GM23338 (cell line): ENCODE data around the gene CNTNAP2.

ENCODE experiments used
- CREB1 ChIP-seq: fragments of 250-450 bp; sonication (Bioruptor Pico); IDR thresholded peaks from 2 replicates; pipeline ENCODE4 v1.5.0; 2020; ENCODE audit warnings: low read depth, mild to moderate bottlenecking, moderate library complexity
- EZH2 ChIP-seq: fragments of 200-600 bp; sonication (generic); IDR thresholded peaks from one replicate; pipeline ENCODE4 v1.8.0; 2017; ENCODE audit warnings: antibody characterized with exemption, mild to moderate bottlenecking, low read depth; ENCODE audit not compliant: unreplicated experiment
- EZH2phosphoT487 ChIP-seq: fragments of 200-600 bp; sonication (generic); IDR thresholded peaks from one replicate; pipeline ENCODE4 v1.8.1; 2018; ENCODE audit warnings: antibody characterized with exemption; ENCODE audit not compliant: unreplicated experiment
- JUNB ChIP-seq: IDR thresholded peaks from one replicate; pipeline ENCODE4 v1.6.1; 2016; ENCODE audit warnings: antibody characterized with exemption; ENCODE audit not compliant: unreplicated experiment
- NANOG ChIP-seq: IDR thresholded peaks from 2 replicates; pipeline ENCODE4 v1.6.1; 2016; ENCODE audit warnings: antibody characterized with exemption, borderline replicate concordance
- POLR2AphosphoS5 ChIP-seq: IDR thresholded peaks from 2 replicates; pipeline ENCODE4 v1.6.1; 2016; ENCODE audit warnings: antibody characterized with exemption, low read depth
- STAT1 ChIP-seq: IDR thresholded peaks from one replicate; pipeline ENCODE4 v1.6.1; 2016; ENCODE audit warnings: antibody characterized with exemption; ENCODE audit not compliant: unreplicated experiment
- ZNF331 ChIP-seq: fragments of 250-450 bp; sonication (Bioruptor Pico); IDR thresholded peaks from 2 replicates; pipeline ENCODE4 v1.5.0; 2020; ENCODE audit warnings: low read depth, mild to moderate bottlenecking, moderate library complexity
- TF ChIP-seq, protein P1 (sequence below), 2 experiments: fragments of 200-600 bp in 1 of 2; sonication (generic) in 1 of 2; conservative IDR thresholded peaks; 2 replicates each; pipeline versions ENCODE4 v1.5.1 to v1.6.1; 2016 to 2017; ENCODE audit warnings: antibody characterized with exemption in 2 of 2, low read depth in 2 of 2, mild to moderate bottlenecking in 2 of 2, moderate library complexity in 1 of 2
- TF ChIP-seq, protein P2 (sequence below): IDR thresholded peaks from one replicate; pipeline ENCODE4 v1.6.1; 2018; ENCODE audit warnings: antibody characterized with exemption; ENCODE audit not compliant: unreplicated experiment
- TF ChIP-seq, protein P3 (sequence below): IDR thresholded peaks from 2 replicates; pipeline ENCODE4 v1.6.1; 2016; ENCODE audit warnings: antibody characterized with exemption

- TF ChIP-seq, protein P1, sequence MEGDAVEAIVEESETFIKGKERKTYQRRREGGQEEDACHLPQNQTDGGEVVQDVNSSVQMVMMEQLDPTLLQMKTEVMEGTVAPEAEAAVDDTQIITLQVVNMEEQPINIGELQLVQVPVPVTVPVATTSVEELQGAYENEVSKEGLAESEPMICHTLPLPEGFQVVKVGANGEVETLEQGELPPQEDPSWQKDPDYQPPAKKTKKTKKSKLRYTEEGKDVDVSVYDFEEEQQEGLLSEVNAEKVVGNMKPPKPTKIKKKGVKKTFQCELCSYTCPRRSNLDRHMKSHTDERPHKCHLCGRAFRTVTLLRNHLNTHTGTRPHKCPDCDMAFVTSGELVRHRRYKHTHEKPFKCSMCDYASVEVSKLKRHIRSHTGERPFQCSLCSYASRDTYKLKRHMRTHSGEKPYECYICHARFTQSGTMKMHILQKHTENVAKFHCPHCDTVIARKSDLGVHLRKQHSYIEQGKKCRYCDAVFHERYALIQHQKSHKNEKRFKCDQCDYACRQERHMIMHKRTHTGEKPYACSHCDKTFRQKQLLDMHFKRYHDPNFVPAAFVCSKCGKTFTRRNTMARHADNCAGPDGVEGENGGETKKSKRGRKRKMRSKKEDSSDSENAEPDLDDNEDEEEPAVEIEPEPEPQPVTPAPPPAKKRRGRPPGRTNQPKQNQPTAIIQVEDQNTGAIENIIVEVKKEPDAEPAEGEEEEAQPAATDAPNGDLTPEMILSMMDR (conservative IDR thresholded peaks at IDR 0.05; ENCODE audit: low read depth in 2 of 2): no peak
- TF ChIP-seq POLR2AphosphoS5: no peak
- no peak for TF ChIP-seq STAT1
- no peak for TF ChIP-seq EZH2phosphoT487
- no peak for TF ChIP-seq CREB1 (CRISPR knock-in tag)
- TF ChIP-seq, protein P2, sequence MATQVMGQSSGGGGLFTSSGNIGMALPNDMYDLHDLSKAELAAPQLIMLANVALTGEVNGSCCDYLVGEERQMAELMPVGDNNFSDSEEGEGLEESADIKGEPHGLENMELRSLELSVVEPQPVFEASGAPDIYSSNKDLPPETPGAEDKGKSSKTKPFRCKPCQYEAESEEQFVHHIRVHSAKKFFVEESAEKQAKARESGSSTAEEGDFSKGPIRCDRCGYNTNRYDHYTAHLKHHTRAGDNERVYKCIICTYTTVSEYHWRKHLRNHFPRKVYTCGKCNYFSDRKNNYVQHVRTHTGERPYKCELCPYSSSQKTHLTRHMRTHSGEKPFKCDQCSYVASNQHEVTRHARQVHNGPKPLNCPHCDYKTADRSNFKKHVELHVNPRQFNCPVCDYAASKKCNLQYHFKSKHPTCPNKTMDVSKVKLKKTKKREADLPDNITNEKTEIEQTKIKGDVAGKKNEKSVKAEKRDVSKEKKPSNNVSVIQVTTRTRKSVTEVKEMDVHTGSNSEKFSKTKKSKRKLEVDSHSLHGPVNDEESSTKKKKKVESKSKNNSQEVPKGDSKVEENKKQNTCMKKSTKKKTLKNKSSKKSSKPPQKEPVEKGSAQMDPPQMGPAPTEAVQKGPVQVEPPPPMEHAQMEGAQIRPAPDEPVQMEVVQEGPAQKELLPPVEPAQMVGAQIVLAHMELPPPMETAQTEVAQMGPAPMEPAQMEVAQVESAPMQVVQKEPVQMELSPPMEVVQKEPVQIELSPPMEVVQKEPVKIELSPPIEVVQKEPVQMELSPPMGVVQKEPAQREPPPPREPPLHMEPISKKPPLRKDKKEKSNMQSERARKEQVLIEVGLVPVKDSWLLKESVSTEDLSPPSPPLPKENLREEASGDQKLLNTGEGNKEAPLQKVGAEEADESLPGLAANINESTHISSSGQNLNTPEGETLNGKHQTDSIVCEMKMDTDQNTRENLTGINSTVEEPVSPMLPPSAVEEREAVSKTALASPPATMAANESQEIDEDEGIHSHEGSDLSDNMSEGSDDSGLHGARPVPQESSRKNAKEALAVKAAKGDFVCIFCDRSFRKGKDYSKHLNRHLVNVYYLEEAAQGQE: no peak
- no peak for TF ChIP-seq JUNB
- TF ChIP-seq ZNF331 (CRISPR knock-in tag): no peak
- no peak for TF ChIP-seq EZH2
- TF ChIP-seq, protein P3, sequence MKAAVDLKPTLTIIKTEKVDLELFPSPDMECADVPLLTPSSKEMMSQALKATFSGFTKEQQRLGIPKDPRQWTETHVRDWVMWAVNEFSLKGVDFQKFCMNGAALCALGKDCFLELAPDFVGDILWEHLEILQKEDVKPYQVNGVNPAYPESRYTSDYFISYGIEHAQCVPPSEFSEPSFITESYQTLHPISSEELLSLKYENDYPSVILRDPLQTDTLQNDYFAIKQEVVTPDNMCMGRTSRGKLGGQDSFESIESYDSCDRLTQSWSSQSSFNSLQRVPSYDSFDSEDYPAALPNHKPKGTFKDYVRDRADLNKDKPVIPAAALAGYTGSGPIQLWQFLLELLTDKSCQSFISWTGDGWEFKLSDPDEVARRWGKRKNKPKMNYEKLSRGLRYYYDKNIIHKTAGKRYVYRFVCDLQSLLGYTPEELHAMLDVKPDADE: no peak
- TF ChIP-seq NANOG: no peak
These were observed 545.3 kb downstream of the CNTNAP2 start for GRCh38 chr7:146661929-146662328.
